Right atrium auricular region (tissue), 2 donors: ENCODE measurements around the gene GRIN2D. TPM values are rescaled to one million over a fixed set of nuclear protein-coding genes. Genes with fewer than 3 reads are reported as not detected.

ENCODE experiments used
- DNase-seq: peaks from one replicate; pipeline ENCODE4 v3.0.0-alpha.2; 2019; ENCODE audit warnings: low spot score
- H3K27ac ChIP-seq, 2 donors: fragments of 200-600 bp; sonication (generic); 1 replicate in 1 of 2; 2 replicates in 1 of 2; pipeline ENCODE4 v1.5.1; 2016 to 2019
- H3K27me3 ChIP-seq, 2 donors: fragments of 200-600 bp; sonication (generic); one replicate each; pipeline versions ENCODE4 v1.5.1 to v1.6.0; 2017 to 2019
- H3K36me3 ChIP-seq: fragments of 200-600 bp; sonication (generic); one replicate; pipeline ENCODE4 v1.5.1; 2016
- H3K4me1 ChIP-seq, 2 donors: fragments of 200-600 bp; sonication (generic); one replicate each; pipeline versions ENCODE4 v1.5.1 to v1.6.0; 2017 to 2019
- H3K4me3 ChIP-seq, 2 donors: fragments of 200-600 bp; sonication (generic); 1 replicate in 1 of 2; 2 replicates in 1 of 2; pipeline ENCODE4 v1.5.1; 2017 to 2019; ENCODE audit warnings: mild to moderate bottlenecking in 1 of 2, moderate library complexity in 1 of 2
- H3K9me3 ChIP-seq, 2 donors: fragments of 200-600 bp; sonication (generic); one replicate each; pipeline ENCODE4 v1.5.1; 2019
- total RNA-seq, 2 donors: library from RNA; depleted of rRNA; stranded (reverse); fragments of >200 nt; gene quantifications; one replicate each; pipeline ENCODE4 v1.1.0, GENCODE V29; 2016
- TF ChIP-seq, protein P1 (sequence below), 2 donors: fragments of 200-600 bp; sonication (generic); IDR thresholded peaks; one replicate each; pipeline ENCODE4 v1.5.1; 2019; ENCODE audit warnings: antibody characterized with exemption in 2 of 2

Gene GRIN2D
- total RNA-seq, 2 donors from 2014 or later: 0.31 to 0.33 TPM

GRCh38 chr19:48359123-48359522 is 34.3 kb upstream of the GRIN2D start:
- H3K36me3 ChIP-seq: no peaks in the 10 kb centered on the region
- no peaks in the 10 kb centered on the region for H3K27me3 ChIP-seq
- H3K27ac ChIP-seq: no peak overlapping the region
- TF ChIP-seq, protein P1, sequence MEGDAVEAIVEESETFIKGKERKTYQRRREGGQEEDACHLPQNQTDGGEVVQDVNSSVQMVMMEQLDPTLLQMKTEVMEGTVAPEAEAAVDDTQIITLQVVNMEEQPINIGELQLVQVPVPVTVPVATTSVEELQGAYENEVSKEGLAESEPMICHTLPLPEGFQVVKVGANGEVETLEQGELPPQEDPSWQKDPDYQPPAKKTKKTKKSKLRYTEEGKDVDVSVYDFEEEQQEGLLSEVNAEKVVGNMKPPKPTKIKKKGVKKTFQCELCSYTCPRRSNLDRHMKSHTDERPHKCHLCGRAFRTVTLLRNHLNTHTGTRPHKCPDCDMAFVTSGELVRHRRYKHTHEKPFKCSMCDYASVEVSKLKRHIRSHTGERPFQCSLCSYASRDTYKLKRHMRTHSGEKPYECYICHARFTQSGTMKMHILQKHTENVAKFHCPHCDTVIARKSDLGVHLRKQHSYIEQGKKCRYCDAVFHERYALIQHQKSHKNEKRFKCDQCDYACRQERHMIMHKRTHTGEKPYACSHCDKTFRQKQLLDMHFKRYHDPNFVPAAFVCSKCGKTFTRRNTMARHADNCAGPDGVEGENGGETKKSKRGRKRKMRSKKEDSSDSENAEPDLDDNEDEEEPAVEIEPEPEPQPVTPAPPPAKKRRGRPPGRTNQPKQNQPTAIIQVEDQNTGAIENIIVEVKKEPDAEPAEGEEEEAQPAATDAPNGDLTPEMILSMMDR (IDR thresholded peaks at IDR 0.05): no peak
- no peak overlapping the region for H3K4me3 ChIP-seq
- H3K9me3 ChIP-seq: no peaks in the 10 kb centered on the region
- H3K4me1 ChIP-seq: peaks cover 0 to under 1% of the 10 kb centered on the region in 2 donors
- no peak for DNase-seq

DNA sequence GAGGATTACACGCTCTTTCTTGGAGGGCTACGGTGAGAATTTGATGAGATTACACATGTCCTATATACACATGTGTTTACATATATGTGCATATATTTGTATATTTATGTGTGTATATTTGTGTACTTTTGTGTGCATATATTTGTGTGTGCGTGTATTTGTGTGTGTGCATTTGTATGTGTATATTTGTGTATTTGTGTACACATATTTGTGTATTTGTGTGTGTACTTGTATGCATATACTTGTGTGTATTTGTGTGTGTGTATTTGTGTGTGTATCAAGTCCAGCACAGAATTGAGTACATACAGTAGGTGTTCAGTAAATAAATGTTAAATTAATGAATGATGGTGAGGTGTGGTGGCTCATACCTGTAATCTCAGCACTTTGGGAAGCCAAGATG is 31.6 kb upstream of the GRIN2D start:
- Histone ChIP-seq H3K4me1 (peaks cover 0 to 6% of the 10 kb centered on the region in 2 donors), H3K9me3 (no peaks in the 10 kb centered on the region), H3K27me3 (no peaks in the 10 kb centered on the region), H3K4me3 (no peak overlapping the region), H3K36me3 (no peaks in the 10 kb centered on the region), H3K27ac (no peak overlapping the region)
- no peak for DNase-seq
- TF ChIP-seq, protein P1 (IDR thresholded peaks at IDR 0.05): no peak

DNA sequence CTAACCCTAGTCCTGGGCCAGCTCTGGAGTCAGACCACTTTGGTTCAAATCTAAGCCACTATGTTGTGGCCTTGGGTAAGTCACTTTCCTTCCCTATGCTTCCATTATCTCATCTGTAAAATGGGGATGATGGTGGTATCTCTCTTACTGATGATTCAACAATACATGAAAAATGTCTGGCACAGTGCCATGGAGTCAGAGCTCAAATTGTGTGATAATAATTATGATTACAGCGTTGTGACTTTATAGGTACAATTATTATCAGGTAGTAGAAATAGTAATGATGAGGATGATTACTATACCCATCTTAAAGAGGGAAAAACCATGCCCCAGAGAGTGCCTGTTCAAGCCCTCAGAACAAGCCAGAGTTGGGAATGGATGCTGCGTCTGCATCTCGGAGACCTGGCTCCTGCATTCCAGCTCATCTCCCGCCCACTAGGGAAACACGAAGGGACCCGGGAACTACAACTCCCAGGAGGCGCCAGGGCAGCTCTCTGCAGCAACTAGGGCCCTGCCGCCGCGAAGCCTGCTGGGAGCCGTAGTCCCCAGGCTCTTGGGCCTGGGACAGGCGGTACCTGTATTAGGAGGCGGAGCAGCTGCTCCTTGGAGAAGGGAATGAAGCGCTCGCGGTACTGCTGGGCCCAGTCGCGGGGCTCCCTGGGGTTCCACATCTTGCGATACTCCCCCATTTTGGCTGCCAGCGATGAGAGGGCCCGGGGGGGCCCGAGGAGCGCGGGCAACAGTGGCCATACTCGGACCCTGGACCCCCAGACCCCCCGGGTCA is 30.6 kb upstream of the GRIN2D start:
- Histone ChIP-seq H3K9me3 (no peaks in the 10 kb centered on the region), H3K36me3 (no peaks in the 10 kb centered on the region), H3K27me3 (no peaks in the 10 kb centered on the region), H3K4me3 (peak overlapping the region; percentile 50 to 74), H3K4me1 (peaks cover 0 to 6% of the 10 kb centered on the region in 2 donors), H3K27ac (peak overlapping the region; percentile 98 to 99)
- peak; percentile 91 for DNase-seq
- TF ChIP-seq, protein P1 (IDR thresholded peaks at IDR 0.05): no peak

DNA sequence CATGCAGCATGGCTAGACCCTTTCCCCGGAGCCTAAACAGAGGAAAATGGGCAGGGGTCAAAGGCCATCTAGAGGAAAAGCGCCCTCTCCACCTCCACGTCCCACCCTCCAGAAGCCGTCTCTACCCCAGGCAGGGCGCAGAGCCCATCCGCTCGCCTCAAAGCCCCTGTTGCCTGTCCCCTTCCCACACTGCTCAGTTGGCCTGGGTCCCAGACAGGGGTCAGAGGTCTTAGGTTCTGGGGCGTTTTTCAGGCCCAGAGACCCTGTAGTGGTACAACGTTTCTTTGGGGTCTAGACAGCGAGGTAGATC is 30.0 kb upstream of the GRIN2D start:
- no peaks in the 10 kb centered on the region for H3K9me3 ChIP-seq
- H3K36me3 ChIP-seq: no peaks in the 10 kb centered on the region
- TF ChIP-seq, protein P1 (IDR thresholded peaks at IDR 0.05): no peak
- H3K4me3 ChIP-seq: peak overlapping the region; percentile 50 to 74
- DNase-seq: peak; percentile 58
- peaks cover 0 to 6% of the 10 kb centered on the region in 2 donors for H3K4me1 ChIP-seq
- peak overlapping the region; percentile 98 to 99 for H3K27ac ChIP-seq
- H3K27me3 ChIP-seq: no peaks in the 10 kb centered on the region

DNA sequence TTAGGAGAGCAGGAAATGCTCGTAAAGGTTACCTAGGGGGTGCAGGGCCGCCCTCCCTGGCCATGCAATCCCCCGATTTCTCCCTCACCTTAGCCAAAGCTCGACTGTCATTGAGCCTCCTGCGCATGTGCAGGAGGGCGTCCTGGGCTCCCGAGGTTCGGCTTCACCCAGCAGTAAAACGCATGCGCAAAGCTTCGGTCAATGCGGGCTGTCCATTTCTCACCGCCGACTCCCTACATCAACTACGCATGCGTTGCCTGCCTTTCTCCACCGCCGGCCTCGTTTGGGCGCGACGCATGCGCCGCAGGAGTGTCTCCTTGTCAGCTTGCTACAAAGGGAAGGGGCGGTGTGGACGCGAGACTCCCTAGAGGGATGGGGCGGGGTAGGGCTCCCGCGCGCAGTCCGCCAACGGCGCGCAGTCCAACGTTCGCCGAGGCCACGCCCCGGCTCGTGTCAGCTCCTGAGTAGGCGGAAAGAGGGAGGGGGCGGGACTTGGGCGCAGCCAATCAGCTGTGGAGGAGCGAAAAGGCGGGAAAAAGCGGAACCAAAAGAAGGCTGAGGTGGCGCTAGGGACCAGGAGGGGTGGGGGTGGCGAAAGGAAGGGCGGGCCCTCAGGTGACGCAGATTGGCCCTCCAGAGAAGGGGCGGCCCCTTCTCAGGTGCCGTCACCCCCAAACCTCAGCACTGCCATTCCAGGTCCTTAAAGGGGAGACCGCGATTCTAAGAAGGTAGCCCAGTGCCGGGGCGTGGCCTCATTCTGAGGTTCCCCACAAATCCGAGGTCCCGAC is 29.5 kb upstream of the GRIN2D start, which contains the start of the genes SYNGR4 and TMEM143:
Gene SYNGR4 (plus strand): TSS at position 558 of the 788 bp plus-strand sequence. CDS start 1,476 bp downstream, outside the sequence.
Gene TMEM143 (minus strand): TSS at position 131 of the 788 bp plus-strand sequence. CDS start 20 bp downstream, at position 111.
- Histone ChIP-seq H3K9me3 (no peaks in the 10 kb centered on the region), H3K4me3 (peak within 1 kb of the TSS; percentile 50 to 74)
- DNase-seq: peak; percentile 99

More for the DNA sequence above, 29.5 kb upstream of the GRIN2D start, which contains the start of the genes SYNGR4 and TMEM143:
- Histone ChIP-seq H3K27ac (peak within 1 kb of the TSS; percentile 98 to 99), H3K27me3 (no peaks in the 10 kb centered on the region), H3K36me3 (no peaks in the 10 kb centered on the region), H3K4me1 (peaks cover 0 to 6% of the 10 kb centered on the region in 2 donors)
- TF ChIP-seq, protein P1 (IDR thresholded peaks at IDR 0.05): no peak
